LNCaP clone FGC (cell line): ENCODE results near the gene ITPR1.

Source experiments
- DNase-seq: peaks from one replicate; pipeline ENCODE4 v3.0.0-alpha.2; 2011; ENCODE audit warnings: low read depth
- H3K4me3 ChIP-seq: 2 replicates; pipeline ENCODE4 v1.5.1; 2011; ENCODE audit warnings: mild to moderate bottlenecking, low read depth, low read length, control low read depth
- TF ChIP-seq, protein P1 (sequence below): IDR thresholded peaks from 2 replicates; pipeline ENCODE4 v1.5.1; 2012; ENCODE audit warnings: mild to moderate bottlenecking; ENCODE audit not compliant: control insufficient read depth, insufficient read depth; ENCODE audit errors: extremely low read depth

The ITPR1 gene

DNA sequence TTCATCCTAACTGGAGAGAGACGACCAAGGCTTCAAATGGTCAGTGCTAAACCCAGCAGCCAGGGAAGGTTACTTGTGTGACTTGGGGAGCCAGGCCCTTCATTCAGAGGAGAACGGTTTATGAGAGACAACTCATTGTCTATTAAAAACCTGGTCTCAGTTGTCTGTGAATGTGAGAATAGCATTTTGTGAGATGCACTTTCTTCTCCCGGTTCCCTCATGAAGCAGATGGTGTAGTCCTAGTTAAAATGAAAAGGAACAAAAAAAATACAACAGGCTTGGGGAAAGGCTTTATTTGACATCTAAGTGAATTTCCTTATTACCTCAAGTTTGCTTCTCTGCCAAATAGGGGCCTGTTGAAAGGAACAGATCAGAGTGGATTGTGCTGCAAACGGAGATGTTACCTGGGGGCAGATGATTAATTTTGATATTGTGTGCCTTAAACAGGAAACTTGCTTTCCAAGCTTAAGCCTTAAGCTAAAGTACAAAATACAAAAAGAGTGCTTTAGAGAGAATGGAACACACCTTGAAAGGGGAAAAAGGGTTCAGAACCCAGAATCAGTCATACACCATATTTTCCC is 283.3 kb downstream of the ITPR1 start:
- TF ChIP-seq, protein P1, sequence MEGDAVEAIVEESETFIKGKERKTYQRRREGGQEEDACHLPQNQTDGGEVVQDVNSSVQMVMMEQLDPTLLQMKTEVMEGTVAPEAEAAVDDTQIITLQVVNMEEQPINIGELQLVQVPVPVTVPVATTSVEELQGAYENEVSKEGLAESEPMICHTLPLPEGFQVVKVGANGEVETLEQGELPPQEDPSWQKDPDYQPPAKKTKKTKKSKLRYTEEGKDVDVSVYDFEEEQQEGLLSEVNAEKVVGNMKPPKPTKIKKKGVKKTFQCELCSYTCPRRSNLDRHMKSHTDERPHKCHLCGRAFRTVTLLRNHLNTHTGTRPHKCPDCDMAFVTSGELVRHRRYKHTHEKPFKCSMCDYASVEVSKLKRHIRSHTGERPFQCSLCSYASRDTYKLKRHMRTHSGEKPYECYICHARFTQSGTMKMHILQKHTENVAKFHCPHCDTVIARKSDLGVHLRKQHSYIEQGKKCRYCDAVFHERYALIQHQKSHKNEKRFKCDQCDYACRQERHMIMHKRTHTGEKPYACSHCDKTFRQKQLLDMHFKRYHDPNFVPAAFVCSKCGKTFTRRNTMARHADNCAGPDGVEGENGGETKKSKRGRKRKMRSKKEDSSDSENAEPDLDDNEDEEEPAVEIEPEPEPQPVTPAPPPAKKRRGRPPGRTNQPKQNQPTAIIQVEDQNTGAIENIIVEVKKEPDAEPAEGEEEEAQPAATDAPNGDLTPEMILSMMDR = no peak
- H3K4me3 ChIP-seq = no peak overlapping the region
- DNase-seq = no peak

DNA sequence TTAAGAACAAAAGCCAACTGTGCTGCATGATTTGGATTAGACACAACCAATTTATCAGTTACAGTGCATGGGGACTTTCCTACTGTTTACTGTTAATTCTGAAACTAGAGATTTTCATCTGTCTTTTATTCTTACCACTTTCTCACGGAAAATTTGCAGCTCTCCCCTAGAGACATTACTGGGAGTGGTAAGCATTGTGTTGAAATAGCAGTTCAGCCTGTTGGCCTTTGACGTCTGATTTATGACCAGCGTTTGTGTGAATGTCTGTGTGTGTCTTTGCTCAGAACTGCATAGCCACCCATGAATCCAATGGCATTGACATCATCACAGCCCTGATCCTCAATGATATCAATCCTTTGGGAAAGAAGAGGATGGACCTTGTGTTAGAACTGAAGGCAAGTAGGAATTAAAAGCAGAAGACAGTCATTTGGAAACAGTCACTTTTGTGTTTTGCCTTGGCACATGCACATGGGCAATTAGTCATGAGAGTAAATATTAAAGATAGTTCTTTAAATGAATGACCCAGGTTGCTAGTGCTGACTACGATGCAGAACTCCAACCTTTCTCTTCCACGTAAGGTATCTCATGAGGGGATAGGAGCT is 283.9 kb downstream of the ITPR1 start:
- TF ChIP-seq, protein P1 = no peak
- no peak for DNase-seq
- H3K4me3 ChIP-seq = no peak overlapping the region

DNA sequence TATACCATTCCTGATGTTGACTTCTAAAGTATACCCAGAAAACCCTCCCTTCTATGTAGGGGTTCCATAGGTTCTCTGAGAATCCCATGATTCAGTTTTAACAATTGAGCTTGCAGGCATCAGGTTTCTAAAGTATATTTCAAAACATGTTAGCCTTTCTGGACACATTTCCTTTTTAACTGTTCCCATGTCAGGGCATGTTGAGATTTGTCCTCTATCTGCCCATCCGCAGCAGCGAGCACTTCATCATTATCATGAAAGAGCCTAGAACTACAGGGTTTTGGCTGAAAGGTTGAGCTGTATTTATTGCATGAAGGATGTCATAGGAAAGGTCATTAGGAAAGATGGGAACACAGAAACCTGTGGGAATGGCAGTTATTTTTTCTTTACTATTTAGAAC is 285.0 kb downstream of the ITPR1 start:
- TF ChIP-seq, protein P1 = no peak
- H3K4me3 ChIP-seq = no peak overlapping the region
- DNase-seq = no peak

DNA sequence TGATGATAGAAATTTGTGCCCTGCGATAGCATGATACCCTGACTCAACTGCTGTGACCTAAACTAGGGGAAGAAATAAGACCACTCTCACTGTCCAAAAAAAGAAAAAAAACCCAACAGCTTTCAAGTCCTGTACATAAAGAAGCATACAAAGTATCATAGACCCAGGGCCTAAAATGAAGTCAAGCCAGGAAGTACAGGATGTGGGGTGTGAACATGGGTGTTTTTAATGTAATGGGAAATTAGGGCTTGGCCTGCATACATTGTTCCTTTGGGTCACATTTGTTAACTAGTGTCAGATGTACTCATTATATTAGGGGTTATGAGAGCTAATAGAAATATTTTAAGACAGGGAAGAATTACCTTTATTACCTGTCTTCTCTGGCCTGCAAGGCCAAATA is 285.6 kb downstream of the ITPR1 start:
- DNase-seq = no peak
- no peak overlapping the region for H3K4me3 ChIP-seq
- TF ChIP-seq, protein P1 = no peak

DNA sequence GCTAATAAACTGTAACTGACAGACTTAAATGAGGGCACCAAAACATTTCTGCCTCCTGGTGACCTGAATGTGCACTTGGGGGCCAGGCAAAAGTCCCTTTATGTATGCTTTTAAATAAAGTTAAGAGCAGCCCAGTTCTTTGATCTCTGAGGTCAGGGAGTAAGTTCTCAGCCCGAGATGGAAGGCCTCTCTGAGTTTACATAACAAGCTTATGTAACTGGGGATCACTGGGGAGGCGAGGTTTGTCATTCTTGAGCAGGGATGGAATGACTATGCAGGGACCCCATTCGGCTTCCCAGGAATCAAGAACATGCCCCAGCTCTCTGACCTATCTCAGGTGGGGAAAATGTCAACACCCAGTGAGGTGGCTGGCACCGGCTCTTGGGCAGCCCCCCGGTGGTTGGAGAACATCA is 287.4 kb downstream of the ITPR1 start:
- no peak overlapping the region for H3K4me3 ChIP-seq
- no peak for DNase-seq
- TF ChIP-seq, protein P1 = no peak

DNA sequence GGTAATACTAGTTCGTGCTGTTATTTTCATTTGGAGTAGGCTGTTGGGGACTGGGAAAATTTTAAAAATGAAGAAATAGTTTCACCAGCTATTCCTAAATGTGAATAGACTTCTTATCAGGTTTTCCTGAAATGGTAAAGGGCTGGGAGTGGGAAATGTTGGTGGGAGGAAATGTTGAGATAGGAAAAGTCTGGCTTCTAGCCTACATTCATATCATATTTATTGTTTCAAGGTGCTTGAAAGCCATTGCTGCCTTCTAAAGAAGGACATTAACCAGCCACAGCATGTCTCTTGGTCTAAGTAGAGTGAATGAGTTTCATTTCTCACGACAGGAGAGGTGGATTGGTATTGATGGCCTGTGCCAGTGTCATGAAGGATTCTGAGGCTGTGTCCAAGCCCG is 288.9 kb downstream of the ITPR1 start:
- H3K4me3 ChIP-seq = no peak overlapping the region
- TF ChIP-seq, protein P1 = no peak
- no peak for DNase-seq

DNA sequence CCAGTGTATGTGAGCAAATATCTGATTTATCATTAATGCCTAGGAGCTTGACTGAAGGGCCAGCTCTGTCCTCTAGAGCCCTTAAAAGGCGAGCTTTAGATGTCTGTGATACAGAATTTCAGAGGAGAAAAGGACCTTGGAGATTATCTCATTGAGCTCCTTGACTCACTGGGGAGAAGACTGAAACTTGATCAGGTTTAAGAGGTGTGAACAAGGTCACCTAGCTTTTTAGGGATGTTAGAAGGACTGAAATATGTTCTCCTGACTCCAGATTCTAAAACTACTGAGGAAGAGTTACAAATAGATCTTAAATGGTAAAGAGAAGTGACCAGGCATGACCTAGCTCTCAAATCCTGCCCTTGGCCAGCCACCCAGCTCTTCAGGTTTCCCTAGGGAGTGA is 292.4 kb downstream of the ITPR1 start:
- TF ChIP-seq, protein P1 = no peak
- H3K4me3 ChIP-seq = no peak overlapping the region
- no peak for DNase-seq
